GM12878 (cell line): ENCODE data around the gene SIDT2. TPM values are rescaled to one million over a fixed set of nuclear protein-coding genes. Genes with fewer than 3 reads are reported as not detected.

Source experiments
- ATAC-seq: fragments of 200-7000 bp; cut with Tn5 transposase; 3 replicates; pipeline ENCODE4 v1.9.1; 2020; ENCODE audit warnings: mild to moderate bottlenecking, moderate library complexity
- BruUV-seq: library from RNA; stranded (reverse); fragments of 400-500 nt; replicated peaks from 2 replicates; lab custom pipeline; 2021; lab: Mats Ljungman, UMichigan
- CTCF ChIA-PET: fragments of 300-600 bp; sonication (Branson Sonifier 250); formaldehyde crosslinking; extraction: SDS; loops from one replicate; lab custom pipeline; 2021; ENCODE audit warnings: inconsistent platforms; lab: Yijun Ruan, JAX
- POLR2A ChIA-PET: fragments of 350-600 bp; formaldehyde crosslinking; extraction: SDS; loops from one replicate; lab custom pipeline; 2021; ENCODE audit warnings: inconsistent platforms; lab: Charles Lee
- RAD21 ChIA-PET: fragments of 300-600 bp; sonication (Branson Sonifier 250); formaldehyde crosslinking; loops from one replicate; lab custom pipeline; 2023; ENCODE audit warnings: antibody characterized with exemption; ENCODE audit not compliant: unreplicated experiment; lab: Charles Lee
- SMC1A ChIA-PET: fragments of 300-600 bp; sonication (Branson Sonifier 250); formaldehyde crosslinking; loops from one replicate; lab custom pipeline; 2023; ENCODE audit not compliant: unreplicated experiment, uncharacterized antibody; lab: Charles Lee
- DNase-seq: peaks from one replicate; pipeline ENCODE4 v3.0.0-alpha.2; 2011; ENCODE audit warnings: low read depth, low spot score
- FAIRE-seq: peaks from 3 replicates; lab custom pipeline; 2011; peaks lifted over from hg19 to GRCh38; lab: Jason Lieb, UNC
- H2AFZ ChIP-seq: 2 replicates; pipeline ENCODE4 v1.6.0; 2011; ENCODE audit warnings: low read depth, low read length, control low read depth; ENCODE audit not compliant: control insufficient read depth
- H3K27ac ChIP-seq: 2 replicates; pipeline ENCODE4 v1.5.1; 2011; ENCODE audit warnings: control low read depth; ENCODE audit not compliant: control insufficient read depth, insufficient read depth
- H3K27me3 ChIP-seq, 2 experiments: replicated peaks in 1 of 2; 2 replicates each; pipeline versions ENCODE4 v1.6.0 to v1.6.1; 2011; ENCODE audit warnings: low read length in 1 of 2; ENCODE audit not compliant: control insufficient read depth in 2 of 2, insufficient read depth in 2 of 2
- H3K36me3 ChIP-seq, 2 experiments: 2 replicates each; pipeline ENCODE4 v1.5.1; 2011; ENCODE audit warnings: low read length in 1 of 2; ENCODE audit not compliant: control insufficient read depth in 2 of 2, insufficient read depth in 2 of 2
- H3K4me1 ChIP-seq: 2 replicates; pipeline ENCODE4 v1.6.1; 2011; ENCODE audit warnings: mild to moderate bottlenecking, low read length, moderate library complexity, mixed read lengths; ENCODE audit not compliant: control insufficient read depth, insufficient read depth
- H3K4me2 ChIP-seq: 2 replicates; pipeline ENCODE4 v1.6.0; 2011; ENCODE audit warnings: control low read depth; ENCODE audit not compliant: control insufficient read depth, insufficient read depth
- H3K4me3 ChIP-seq: fragments of 200-600 bp; sonication (generic); 2 replicates; pipeline ENCODE4 v1.5.1; 2016
- H3K79me2 ChIP-seq: 2 replicates; pipeline ENCODE4 v1.6.0; 2011; ENCODE audit warnings: low read length; ENCODE audit not compliant: control insufficient read depth, insufficient read depth
- H3K9ac ChIP-seq: 2 replicates; pipeline ENCODE4 v1.8.0; 2011; ENCODE audit warnings: low read length, control low read depth, mixed read lengths; ENCODE audit not compliant: control insufficient read depth, insufficient read depth
- H3K9me3 ChIP-seq: replicated peaks from 3 replicates; pipeline ENCODE4 v1.5.1; 2011; ENCODE audit warnings: mild to moderate bottlenecking, low read length; ENCODE audit not compliant: control insufficient read depth, insufficient read depth
- H4K20me1 ChIP-seq: 2 replicates; pipeline ENCODE4 v1.6.0; 2011; ENCODE audit not compliant: control insufficient read depth, insufficient read depth
- BCLAF1 ChIP-seq: fragments of 450-650 bp; IDR thresholded peaks from 2 replicates; pipeline ENCODE4 v1.6.1; 2017; ENCODE audit warnings: antibody characterized with exemption, mild to moderate bottlenecking, moderate library complexity
- E2F8 ChIP-seq: fragments of 450-650 bp; IDR thresholded peaks from 2 replicates; pipeline ENCODE4 v1.6.1; 2018; ENCODE audit warnings: mild to moderate bottlenecking, low read depth, moderate library complexity; ENCODE audit not compliant: partially characterized antibody
- MTA3 ChIP-seq: IDR thresholded peaks from 2 replicates; pipeline ENCODE4 v1.6.1; 2012; ENCODE audit warnings: low read length, inconsistent platforms, borderline replicate concordance
- MYC ChIP-seq: IDR thresholded peaks from 2 replicates; pipeline ENCODE4 v1.6.1; 2011; ENCODE audit warnings: mild to moderate bottlenecking, low read length, moderate library complexity, inconsistent platforms; ENCODE audit not compliant: insufficient read depth, insufficient replicate concordance, insufficient read length, severe bottlenecking
- POLR2A ChIP-seq: IDR thresholded peaks from 2 replicates; pipeline ENCODE4 v1.6.1; 2011; ENCODE audit warnings: low read depth, mild to moderate bottlenecking, low read length
- RFX5 ChIP-seq: IDR thresholded peaks from 2 replicates; pipeline ENCODE4 v1.6.1; 2011; ENCODE audit warnings: low read depth, low read length, improper control_type of control experiment
- TAF1 ChIP-seq: IDR thresholded peaks from 2 replicates; pipeline ENCODE4 v1.6.1; 2011; ENCODE audit warnings: mild to moderate bottlenecking, low read depth, low read length, borderline replicate concordance
- WGBS: methylation state at CpG from one replicate; pipeline ENCODE4 v1.1.6; 2016; ENCODE audit warnings: low lambda C conversion rate; ENCODE audit not compliant: insufficient replicate concordance, insufficient coverage; ENCODE audit errors: missing lambda C conversion rate; 5-methylcytosine and 5-hydroxymethylcytosine counted together
- in situ Hi-C: fragments of 300-500 bp; cut with MboI; formaldehyde crosslinking; loops from 9 replicates; pipeline ENCODE4 v1.14.3; 2018; ENCODE audit warnings: mixed read lengths
- intact Hi-C: fragments of 100-400 bp; cut with micrococcal nuclease; formaldehyde crosslinking; loops from one replicate; pipeline ENCODE4 v1.14.2; 2022; ENCODE audit not compliant: unreplicated experiment
- polyA plus RNA-seq, 11 experiments: library from polyadenylated mRNA; depleted of rRNA in 4 of 11; unstranded in 6 of 11; stranded (reverse) in 5 of 11; fragments of >200 nt; fragmentation: Nextera tagmentation in 4 of 11; fragmentation: Illumina TruSeq in 1 of 11; extraction: Ambion mirVana in 4 of 11; extraction: Trizol in 1 of 11; gene quantifications; 1 replicate in 1 of 11; 2 replicates in 10 of 11; pipeline versions ENCODE4 v1.2.1 to v1.2.3, GENCODE V29; 2011 to 2016; ENCODE audit warnings: inconsistent platforms in 2 of 11, missing spikeins in 2 of 11, low read depth in 1 of 11
- total RNA-seq, 4 experiments: library from RNA; depleted of rRNA in 3 of 4; stranded (reverse); fragments of >200 nt in 3 of 4; fragmentation: Illumina TruSeq in 1 of 4; extraction: Trizol in 1 of 4; gene quantifications; 2 replicates each; pipeline versions ENCODE4 v1.2.1 to v1.2.3, GENCODE V29; 2013 to 2021

SIDT2 gene
- total and polyA plus RNA-seq, 10 of the 15 experiments (the other 5 are each of a cell fraction or from before 2014, with no cell fraction given), result 4.9 to 23.9 (median 10.3) TPM

GRCh38 chr11:117201658-117202305 lies 23.2 kb downstream of the SIDT2 start:
- ChIA-PET SMC1A (no interaction called here), POLR2A (interaction anchor here (1.0 kb wide), 1 partner anchor 22 kb away, joined by 3 read pairs; no protein-coding TSS in a partner anchor)
- ATAC-seq, result no peak

More at GRCh38 chr11:117201658-117202305, 23.2 kb downstream of the SIDT2 start:
- Histone ChIP-seq H4K20me1 (no peaks in the 10 kb centered on the region), H3K4me2 (no peak overlapping the region), H3K27me3 (no peaks in the 10 kb centered on the region), H3K4me1 (no peaks in the 10 kb centered on the region), H3K27ac (no peak overlapping the region), H2AFZ (no peak overlapping the region), H3K36me3 (peaks cover 0 to 4% of the 10 kb centered on the region in 2 experiments; a peak in 3 of 4 replicates), H3K4me3 (no peak overlapping the region), H3K9me3 (no peaks in the 10 kb centered on the region), H3K9ac (no peak overlapping the region), H3K79me2 (no peaks in the 10 kb centered on the region)
- no peak for DNase-seq
- in situ Hi-C loops, result no loop called here
- ChIA-PET RAD21 (interaction anchor here (1.7 kb wide), 1 partner anchor 22 kb away, joined by 8 read pairs; no protein-coding TSS in a partner anchor), CTCF (interaction anchor here (1.4 to 3.2 kb wide), 3 partner anchors 21 to 25 kb away, joined by 3 to 16 read pairs (median 9); partner anchors contain the start of gene SIDT2)
- 65% methylated on average over 13 of the region's 14 CpGs for WGBS
- FAIRE-seq, result no peak
- no peak for TF ChIP-seq BCLAF1
- TF ChIP-seq TAF1, result no peak
- no peak for TF ChIP-seq E2F8
- TF ChIP-seq POLR2A, result peak; percentile 38; the same call in 1 of the 2 replicates
- TF ChIP-seq MTA3, result no peak
- no peak for TF ChIP-seq RFX5
- no peak for TF ChIP-seq MYC
- intact Hi-C loops, result no loop called here
- BruUV-seq, result no TSS peak
